ENCODE results near the gene PAPOLB. TPM values are rescaled to one million over a fixed set of nuclear protein-coding genes. Genes with fewer than 3 reads are reported as not detected.

The PAPOLB gene
- total RNA-seq, 1 experiment from 2014 or later, result 0.13 TPM

GRCh38 chr7:4911111-4911828 lies 49.4 kb upstream of the PAPOLB start:
- peaks cover 5 to 12% of the 10 kb centered on the region in 2 experiments; a peak in 4 of 5 replicates for H3K9me3 Mint-ChIP-seq
- no peak overlapping the region for H3K4me2 ChIP-seq (ENCODE audit: insufficient read depth, insufficient read length, low read length)
- no peak overlapping the region for H3K9ac ChIP-seq (ENCODE audit: extremely low read depth, insufficient read length, low read length)
- H3K9me3 ChIP-seq (ENCODE audit: control insufficient read depth, low read depth, low read length), result no peaks in the 10 kb centered on the region
- H3K18ac ChIP-seq (ENCODE audit: insufficient read length, low read depth, low read length), result no peak overlapping the region
- no peaks in the 10 kb centered on the region for H3K23me2 ChIP-seq (ENCODE audit: insufficient read length, low read depth, low read length, poor library complexity, severe bottlenecking)
- H3K4ac ChIP-seq (ENCODE audit: low read depth, low read length), result no peak overlapping the region
- DNase-seq, result no peak
- H2BK120ac ChIP-seq (ENCODE audit: low read depth, low read length, poor library complexity, severe bottlenecking), result no peak overlapping the region
- H3K79me1 ChIP-seq (ENCODE audit: insufficient read depth, low read depth, low read length, poor library complexity, severe bottlenecking), result no peaks in the 10 kb centered on the region
- H2BK20ac ChIP-seq (ENCODE audit: low read depth, low read length, poor library complexity, severe bottlenecking), result no peak overlapping the region
- H3K23ac ChIP-seq (ENCODE audit: insufficient read length, low read depth, low read length), result no peak overlapping the region
- no peaks in the 10 kb centered on the region for H3K27me3 ChIP-seq (ENCODE audit: insufficient read depth, low read length)
- no peak overlapping the region for H3K27ac ChIP-seq (ENCODE audit: insufficient read length, low read depth, low read length)
- H4K5ac ChIP-seq (ENCODE audit: insufficient read length, low read depth, low read length), result no peak overlapping the region
- H3K79me2 ChIP-seq (ENCODE audit: insufficient read depth, low read length), result no peaks in the 10 kb centered on the region
- H2AK5ac ChIP-seq (ENCODE audit: insufficient read length, low read length), result no peak overlapping the region
- no peak overlapping the region for H2BK5ac ChIP-seq (ENCODE audit: insufficient read length, low read length)
- no peaks in the 10 kb centered on the region for H3K4me1 Mint-ChIP-seq
- H2AFZ ChIP-seq (ENCODE audit: low read length), result no peak overlapping the region
- no peak overlapping the region for H3T11ph ChIP-seq (ENCODE audit: low read length)
- H4K91ac ChIP-seq (ENCODE audit: insufficient read length, low read depth, low read length), result no peak overlapping the region
- no peak overlapping the region for H3K56ac ChIP-seq (ENCODE audit: insufficient read length, low read depth, low read length)
- H3K14ac ChIP-seq (ENCODE audit: insufficient read depth, low read length), result no peak overlapping the region
- no peak for TF ChIP-seq CTCF (conservative IDR thresholded peaks at IDR 0.05)
- no peak overlapping the region for H3K27ac Mint-ChIP-seq
- H3K4me3 Mint-ChIP-seq, result no peak overlapping the region
- no peak overlapping the region for H2BK15ac ChIP-seq (ENCODE audit: low read depth, low read length)
- no peaks in the 10 kb centered on the region; a peak in 1 of 7 replicates for H3K36me3 Mint-ChIP-seq (ENCODE audit: insufficient read depth in 1 of 3, low read depth in 3 of 3)
- no CpG with 5 or more reads among the region's 20 CpGs for WGBS (ENCODE audit: extremely low coverage, insufficient read length, low lambda C conversion rate)
- peaks cover 6% of the 10 kb centered on the region for H3K27me3 Mint-ChIP-seq (ENCODE audit: low read depth)
- no peaks in the 10 kb centered on the region for H3K4me1 ChIP-seq (ENCODE audit: insufficient read depth, low read length)
- no peak overlapping the region for H4K8ac ChIP-seq (replicated peaks; ENCODE audit: insufficient read length, low read depth, low read length)
- no peaks in the 10 kb centered on the region for H4K20me1 ChIP-seq (ENCODE audit: control insufficient read depth, insufficient read depth, insufficient read length)
- no peak overlapping the region for H2BK12ac ChIP-seq (ENCODE audit: insufficient read length, low read depth, low read length)

Measured in H9 (cell line).